ENCODE data around the gene KIAA1328. TPM values are rescaled to one million over a fixed set of nuclear protein-coding genes. Genes with fewer than 3 reads are reported as not detected.

KIAA1328 gene
- total RNA-seq, 3 donors from 2014 or later, result 6.0 to 9.8 (median 7.4) TPM

- Histone ChIP-seq H3K4me1 (ENCODE audit: low read depth) (no peaks in the 10 kb centered on the region), H3K9me3 (no peaks in the 10 kb centered on the region), H3K36me3 (ENCODE audit: low read depth) (peaks cover 4% of the 10 kb centered on the region), H3K4me3 (no peak overlapping the region)
- ATAC-seq (no peak), DNase-seq (no peak)
- TF ChIP-seq CTCF (IDR thresholded peaks at IDR 0.05), result no peak
- intact Hi-C loops (cut with DNase I, micrococcal nuclease), result no loop called here
Measured at GRCh38 chr18:36792634-36793283, 36.2 kb upstream of the KIAA1328 start.

GRCh38 chr18:36798738-36799473 is 30.0 kb upstream of the KIAA1328 start:
- Histone ChIP-seq H3K4me1 (ENCODE audit: low read depth) (no peaks in the 10 kb centered on the region), H3K9me3 (no peaks in the 10 kb centered on the region), H3K4me3 (no peak overlapping the region), H3K36me3 (ENCODE audit: low read depth) (peaks cover 3% of the 10 kb centered on the region)
- TF ChIP-seq CTCF (IDR thresholded peaks at IDR 0.05), result no peak
- intact Hi-C loops (cut with DNase I, micrococcal nuclease), result no loop called here
- no peak for DNase-seq
- ATAC-seq, result no peak

GRCh38 chr18:36805105-36805504 is 23.8 kb upstream of the KIAA1328 start:
- intact Hi-C loops (cut with DNase I, micrococcal nuclease), result no loop called here
- ATAC-seq (no peak), DNase-seq (no peak)
- Histone ChIP-seq H3K4me1 (ENCODE audit: low read depth) (no peaks in the 10 kb centered on the region), H3K36me3 (ENCODE audit: low read depth) (peaks cover 5% of the 10 kb centered on the region), H3K4me3 (no peak overlapping the region), H3K9me3 (no peaks in the 10 kb centered on the region)
- TF ChIP-seq CTCF (IDR thresholded peaks at IDR 0.05), result no peak

GRCh38 chr18:36808681-36809080 is 20.2 kb upstream of the KIAA1328 start:
- Histone ChIP-seq H3K4me1 (ENCODE audit: low read depth) (no peaks in the 10 kb centered on the region), H3K9me3 (no peaks in the 10 kb centered on the region), H3K36me3 (ENCODE audit: low read depth) (peaks cover 5% of the 10 kb centered on the region), H3K4me3 (no peak overlapping the region)
- no peak for TF ChIP-seq CTCF (IDR thresholded peaks at IDR 0.05)
- intact Hi-C loops (cut with DNase I, micrococcal nuclease), result no loop called here
- DNase-seq, result no peak
- no peak for ATAC-seq

GRCh38 chr18:36809590-36810381 is 19.1 kb upstream of the KIAA1328 start:
- peak; percentile 64 for TF ChIP-seq CTCF (IDR thresholded peaks at IDR 0.05)
- peak; percentile 90 for ATAC-seq
- Histone ChIP-seq H3K4me1 (ENCODE audit: low read depth) (no peaks in the 10 kb centered on the region), H3K9me3 (no peaks in the 10 kb centered on the region), H3K36me3 (ENCODE audit: low read depth) (peaks cover 3% of the 10 kb centered on the region), H3K4me3 (no peak overlapping the region)
- peak in 1 of 3 donors; percentile 30 for DNase-seq
- intact Hi-C loops (cut with DNase I, micrococcal nuclease), result no loop called here

Data from mucosa of descending colon (tissue), 3 donors.